Chondrocyte (in vitro differentiated cells): ENCODE data around the gene RAB1B. TPM values are rescaled to one million over a fixed set of nuclear protein-coding genes. Genes with fewer than 3 reads are reported as not detected.

Experiments
- DNase-seq: peaks from one replicate; pipeline ENCODE4 v3.0.0; 2021; ENCODE audit warnings: mixed read lengths, low spot score
- H3K27ac Mint-ChIP-seq: one replicate; pipeline ENCODE4 v1.8.0; 2021; ENCODE audit warnings: mild to moderate bottlenecking, moderate library complexity, mixed read lengths; ENCODE audit not compliant: unreplicated experiment
- H3K27me3 Mint-ChIP-seq: 2 replicates; pipeline ENCODE4 v1.8.0; 2021; ENCODE audit warnings: low read depth, mixed read lengths
- H3K36me3 Mint-ChIP-seq: 2 replicates; pipeline ENCODE4 v1.8.0; 2021; ENCODE audit warnings: low read depth, mixed read lengths
- H3K4me1 Mint-ChIP-seq: 2 replicates; pipeline ENCODE4 v1.8.0; 2021; ENCODE audit warnings: low read depth, mild to moderate bottlenecking, mixed read lengths
- H3K4me3 Mint-ChIP-seq: one replicate; pipeline ENCODE4 v1.8.0; 2021; ENCODE audit warnings: mild to moderate bottlenecking, moderate library complexity, mixed read lengths; ENCODE audit not compliant: unreplicated experiment
- H3K9me3 Mint-ChIP-seq: 2 replicates; pipeline ENCODE4 v1.8.0; 2021; ENCODE audit warnings: low read depth, mixed read lengths
- CTCF ChIP-seq: fragments of 200-600 bp; sonication (generic); IDR thresholded peaks from 2 replicates; pipeline ENCODE4 v1.5.0; 2021; ENCODE audit warnings: antibody characterized with exemption, mild to moderate bottlenecking, moderate library complexity
- total RNA-seq: library from RNA; stranded (reverse); gene quantifications from 3 replicates; pipeline ENCODE4 v1.2.1, GENCODE V29; 2021

Gene RAB1B
- total RNA-seq, 1 donor from 2014 or later, result 124 TPM

GRCh38 chr11:66239511-66239910 is 28.9 kb upstream of the RAB1B start:
- TF ChIP-seq CTCF, result no peak
- DNase-seq, result no peak
- Mint-ChIP-seq H3K27me3 (no peaks in the 10 kb centered on the region), H3K9me3 (no peaks in the 10 kb centered on the region), H3K27ac (no peak overlapping the region), H3K36me3 (peaks cover 29% of the 10 kb centered on the region), H3K4me1 (no peaks in the 10 kb centered on the region), H3K4me3 (no peak overlapping the region)

GRCh38 chr11:66239998-66240780 is 28.2 kb upstream of the RAB1B start:
- no peaks in the 10 kb centered on the region for H3K4me1 Mint-ChIP-seq
- no peaks in the 10 kb centered on the region for H3K9me3 Mint-ChIP-seq
- peaks cover 26% of the 10 kb centered on the region for H3K36me3 Mint-ChIP-seq
- no peak overlapping the region for H3K27ac Mint-ChIP-seq
- no peak overlapping the region for H3K4me3 Mint-ChIP-seq
- TF ChIP-seq CTCF, result no peak
- DNase-seq, result no peak
- H3K27me3 Mint-ChIP-seq, result no peaks in the 10 kb centered on the region

GRCh38 chr11:66240781-66241136 is 27.7 kb upstream of the RAB1B start:
- Mint-ChIP-seq H3K4me3 (no peak overlapping the region), H3K9me3 (no peaks in the 10 kb centered on the region), H3K36me3 (peaks cover 21% of the 10 kb centered on the region), H3K27me3 (no peaks in the 10 kb centered on the region), H3K27ac (no peak overlapping the region), H3K4me1 (no peaks in the 10 kb centered on the region)
- no peak for TF ChIP-seq CTCF
- DNase-seq, result no peak

GRCh38 chr11:66242095-66242765 is 26.2 kb upstream of the RAB1B start:
- no peak for TF ChIP-seq CTCF
- Mint-ChIP-seq H3K27ac (no peak overlapping the region), H3K4me3 (no peak overlapping the region), H3K9me3 (no peaks in the 10 kb centered on the region), H3K27me3 (no peaks in the 10 kb centered on the region), H3K36me3 (peaks cover 21% of the 10 kb centered on the region), H3K4me1 (no peaks in the 10 kb centered on the region)
- no peak for DNase-seq

GRCh38 chr11:66243782-66244535 is 24.5 kb upstream of the RAB1B start:
- H3K27ac Mint-ChIP-seq, result peak overlapping the region; percentile 57

More at GRCh38 chr11:66243782-66244535, 24.5 kb upstream of the RAB1B start:
- no peak for TF ChIP-seq CTCF
- Mint-ChIP-seq H3K4me1 (no peaks in the 10 kb centered on the region), H3K36me3 (peaks cover 24% of the 10 kb centered on the region), H3K9me3 (no peaks in the 10 kb centered on the region), H3K4me3 (no peak overlapping the region), H3K27me3 (no peaks in the 10 kb centered on the region)
- no peak for DNase-seq
